ENCODE results near the gene LRP2.

DNA sequence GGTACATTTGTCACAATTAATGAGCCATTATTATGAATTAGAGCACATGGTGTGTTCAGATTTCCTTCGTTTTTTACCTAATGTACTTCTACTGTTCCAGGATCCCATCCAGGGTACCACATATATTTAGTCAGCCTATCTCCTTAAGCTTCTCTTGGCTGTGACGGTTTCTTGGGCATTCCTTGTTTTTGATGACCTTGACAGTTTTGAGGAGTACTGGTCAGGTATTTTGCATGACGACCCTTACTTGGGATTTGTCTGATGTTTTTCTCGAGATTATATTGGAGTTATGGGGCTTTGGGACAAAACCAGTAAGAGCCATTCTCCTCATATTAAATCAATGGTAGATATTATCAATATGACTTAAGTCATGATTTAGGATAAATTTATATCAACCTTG is 10.2 kb upstream of the LRP2 start:
- TF ChIP-seq, protein P1, sequence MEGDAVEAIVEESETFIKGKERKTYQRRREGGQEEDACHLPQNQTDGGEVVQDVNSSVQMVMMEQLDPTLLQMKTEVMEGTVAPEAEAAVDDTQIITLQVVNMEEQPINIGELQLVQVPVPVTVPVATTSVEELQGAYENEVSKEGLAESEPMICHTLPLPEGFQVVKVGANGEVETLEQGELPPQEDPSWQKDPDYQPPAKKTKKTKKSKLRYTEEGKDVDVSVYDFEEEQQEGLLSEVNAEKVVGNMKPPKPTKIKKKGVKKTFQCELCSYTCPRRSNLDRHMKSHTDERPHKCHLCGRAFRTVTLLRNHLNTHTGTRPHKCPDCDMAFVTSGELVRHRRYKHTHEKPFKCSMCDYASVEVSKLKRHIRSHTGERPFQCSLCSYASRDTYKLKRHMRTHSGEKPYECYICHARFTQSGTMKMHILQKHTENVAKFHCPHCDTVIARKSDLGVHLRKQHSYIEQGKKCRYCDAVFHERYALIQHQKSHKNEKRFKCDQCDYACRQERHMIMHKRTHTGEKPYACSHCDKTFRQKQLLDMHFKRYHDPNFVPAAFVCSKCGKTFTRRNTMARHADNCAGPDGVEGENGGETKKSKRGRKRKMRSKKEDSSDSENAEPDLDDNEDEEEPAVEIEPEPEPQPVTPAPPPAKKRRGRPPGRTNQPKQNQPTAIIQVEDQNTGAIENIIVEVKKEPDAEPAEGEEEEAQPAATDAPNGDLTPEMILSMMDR (IDR thresholded peaks at IDR 0.05), result no peak
- TF ChIP-seq POLR2A (IDR thresholded peaks at IDR 0.05), result no peak

Data from uterus (tissue), 2 donors.